Neuronal stem cell (in vitro differentiated cells): ENCODE data around the gene FMN1.

ENCODE experiments used
- DNase-seq: peaks from one replicate; pipeline ENCODE4 v3.0.0-alpha.2; 2013; ENCODE audit warnings: low spot score
- H2AFZ ChIP-seq: one replicate; pipeline ENCODE4 v1.6.1; 2013; ENCODE audit warnings: mild to moderate bottlenecking, low read length, inconsistent platforms
- H2AK5ac ChIP-seq: 2 replicates; pipeline ENCODE4 v1.6.1; 2013; ENCODE audit warnings: low read depth, mild to moderate bottlenecking, inconsistent platforms, low read length, moderate library complexity, mixed read lengths
- H2BK120ac ChIP-seq: 2 replicates; pipeline ENCODE4 v1.6.1; 2013; ENCODE audit warnings: low read depth, mild to moderate bottlenecking, inconsistent platforms, low read length, moderate library complexity, mixed read lengths
- H2BK12ac ChIP-seq: one replicate; pipeline ENCODE4 v1.6.1; 2013; ENCODE audit warnings: low read length, inconsistent platforms
- H2BK15ac ChIP-seq: 2 replicates; pipeline ENCODE4 v1.6.1; 2013; ENCODE audit warnings: mild to moderate bottlenecking, low read length, inconsistent platforms, mixed read lengths
- H2BK5ac ChIP-seq: one replicate; pipeline ENCODE4 v1.6.1; 2013; ENCODE audit warnings: inconsistent platforms, mild to moderate bottlenecking, low read length, moderate library complexity
- H3K14ac ChIP-seq: one replicate; pipeline ENCODE4 v1.6.1; 2013; ENCODE audit warnings: low read length, inconsistent platforms
- H3K18ac ChIP-seq: 2 replicates; pipeline ENCODE4 v1.6.1; 2013; ENCODE audit warnings: low read length, inconsistent platforms
- H3K23ac ChIP-seq: 2 replicates; pipeline ENCODE4 v1.6.1; 2013; ENCODE audit warnings: low read depth, mild to moderate bottlenecking, mixed read lengths, low read length, inconsistent platforms; ENCODE audit not compliant: poor library complexity
- H3K27ac ChIP-seq: replicated peaks from 3 replicates; pipeline ENCODE4 v1.5.1; 2013; ENCODE audit warnings: low read length, inconsistent platforms
- H3K27me3 ChIP-seq, 3 experiments: 2 replicates each; pipeline ENCODE4 v1.6.1; 2013; ENCODE audit warnings: low read length in 3 of 3, mild to moderate bottlenecking in 2 of 3, inconsistent platforms in 1 of 3, low read depth in 1 of 3, mixed read lengths in 1 of 3, moderate library complexity in 1 of 3; ENCODE audit not compliant: control insufficient read depth in 3 of 3, insufficient read depth in 3 of 3
- H3K36me3 ChIP-seq, 2 donors: replicated peaks in 1 of 2; 2 replicates each; pipeline ENCODE4 v1.6.1; 2013; ENCODE audit warnings: low read length in 2 of 2; ENCODE audit not compliant: control insufficient read depth in 2 of 2, insufficient read depth in 2 of 2
- H3K4ac ChIP-seq: 2 replicates; pipeline ENCODE4 v1.6.1; 2013; ENCODE audit warnings: inconsistent platforms, mild to moderate bottlenecking, low read length, moderate library complexity
- H3K4me1 ChIP-seq, 2 donors: 1 replicate in 1 of 2; 2 replicates in 1 of 2; pipeline ENCODE4 v1.6.1; 2013; ENCODE audit warnings: low read length in 2 of 2, low read depth in 1 of 2; ENCODE audit not compliant: control insufficient read depth in 2 of 2, insufficient read depth in 1 of 2
- H3K4me2 ChIP-seq: one replicate; pipeline ENCODE4 v1.6.1; 2013; ENCODE audit warnings: mild to moderate bottlenecking, low read length, inconsistent platforms; ENCODE audit not compliant: insufficient read depth, poor library complexity, severe bottlenecking
- H3K4me3 ChIP-seq, 2 donors: 2 replicates each; pipeline ENCODE4 v1.5.1; 2013; ENCODE audit warnings: low read length in 2 of 2, mild to moderate bottlenecking in 2 of 2, inconsistent platforms in 1 of 2, moderate library complexity in 1 of 2
- H3K79me1 ChIP-seq: one replicate; pipeline ENCODE4 v1.6.1; 2013; ENCODE audit warnings: low read depth, mild to moderate bottlenecking, inconsistent platforms, low read length, moderate library complexity
- H3K9ac ChIP-seq: one replicate; pipeline ENCODE4 v1.6.1; 2013; ENCODE audit warnings: mild to moderate bottlenecking, low read depth, low read length, inconsistent platforms; ENCODE audit not compliant: poor library complexity
- H3K9me3 ChIP-seq, 2 donors: replicated peaks in 1 of 2; 2 replicates each; pipeline versions ENCODE3 to v1.6.1; 2013; ENCODE audit warnings: low read length in 2 of 2, mild to moderate bottlenecking in 2 of 2, inconsistent platforms in 1 of 2, low read depth in 1 of 2, mixed read lengths in 1 of 2, moderate library complexity in 1 of 2; ENCODE audit not compliant: control insufficient read depth in 2 of 2, insufficient read depth in 1 of 2
- H4K8ac ChIP-seq: one replicate; pipeline ENCODE4 v1.6.1; 2013; ENCODE audit warnings: low read depth, mild to moderate bottlenecking, inconsistent platforms, low read length, moderate library complexity
- H4K91ac ChIP-seq: one replicate; pipeline ENCODE4 v1.6.1; 2013; ENCODE audit warnings: low read length, low read depth, mild to moderate bottlenecking, inconsistent platforms; ENCODE audit not compliant: poor library complexity
- WGBS, 2 donors: extraction: QIAGEN DNeasy Blood & Tissue Kit; methylation state at CpG; one replicate each; pipeline ENCODE4 v1.1.7; 2013; ENCODE audit warnings: missing lambda C conversion rate in 2 of 2, mixed read lengths in 1 of 2; ENCODE audit not compliant: insufficient read length in 2 of 2, insufficient replicate concordance in 1 of 2; ENCODE audit errors: extremely low coverage in 2 of 2; 5-methylcytosine and 5-hydroxymethylcytosine counted together

FMN1 gene

GRCh38 chr15:32826685-32827084, 367.8 kb downstream of the FMN1 start:
- H4K91ac ChIP-seq = no peak overlapping the region
- H3K14ac ChIP-seq = no peak overlapping the region
- H3K18ac ChIP-seq = no peak overlapping the region
- no peak overlapping the region for H3K4ac ChIP-seq
- H2BK12ac ChIP-seq = no peak overlapping the region
- no peak overlapping the region for H2BK5ac ChIP-seq
- no peak overlapping the region for H3K23ac ChIP-seq
- H2AFZ ChIP-seq = no peak overlapping the region
- H3K4me2 ChIP-seq = no peak overlapping the region
- no peaks in the 10 kb centered on the region for H3K36me3 ChIP-seq
- no peak overlapping the region for H2AK5ac ChIP-seq
- no peaks in the 10 kb centered on the region for H3K27me3 ChIP-seq
- no peak overlapping the region for H3K27ac ChIP-seq
- no peak overlapping the region for H2BK15ac ChIP-seq
- H3K9ac ChIP-seq = no peak overlapping the region
- H2BK120ac ChIP-seq = no peak overlapping the region
- H3K4me3 ChIP-seq = no peak overlapping the region
- WGBS, 2 donors = no CpG with 5 or more reads among the region's 5 CpGs
- no peaks in the 10 kb centered on the region for H3K9me3 ChIP-seq
- DNase-seq = no peak
- no peaks in the 10 kb centered on the region for H3K79me1 ChIP-seq
- H4K8ac ChIP-seq = no peak overlapping the region
- peaks cover 0 to 5% of the 10 kb centered on the region in 2 donors for H3K4me1 ChIP-seq

- Histone ChIP-seq H2BK12ac (no peak overlapping the region), H3K27ac (no peak overlapping the region), H3K9ac (no peak overlapping the region), H2AK5ac (no peak overlapping the region), H2BK120ac (no peak overlapping the region), H3K18ac (no peak overlapping the region), H2BK5ac (no peak overlapping the region), H3K4me2 (no peak overlapping the region), H3K4ac (no peak overlapping the region), H3K4me3 (no peak overlapping the region), H3K14ac (no peak overlapping the region), H2AFZ (no peak overlapping the region), H3K4me1 (peaks cover 0 to 2% of the 10 kb centered on the region in 2 donors), H3K27me3 (no peaks in the 10 kb centered on the region), H3K9me3 (no peaks in the 10 kb centered on the region), H3K23ac (no peak overlapping the region), H4K8ac (no peak overlapping the region), H3K79me1 (no peaks in the 10 kb centered on the region), H4K91ac (no peak overlapping the region), H2BK15ac (no peak overlapping the region), H3K36me3 (no peaks in the 10 kb centered on the region)
- DNase-seq = no peak
- no CpG with 5 or more reads among the region's 4 CpGs for WGBS, 2 donors
These were observed 369.3 kb downstream of the FMN1 start for GRCh38 chr15:32825219-32825618.

- Histone ChIP-seq H2AFZ (no peak overlapping the region), H3K9ac (no peak overlapping the region), H2BK120ac (no peak overlapping the region), H3K4me3 (no peak overlapping the region), H3K14ac (no peak overlapping the region), H3K9me3 (no peaks in the 10 kb centered on the region), H3K27ac (no peak overlapping the region), H3K27me3 (no peaks in the 10 kb centered on the region), H4K8ac (no peak overlapping the region), H2AK5ac (no peak overlapping the region), H3K4me2 (no peak overlapping the region), H2BK12ac (no peak overlapping the region), H4K91ac (no peak overlapping the region), H2BK5ac (no peak overlapping the region), H3K4ac (no peak overlapping the region), H3K36me3 (no peaks in the 10 kb centered on the region), H3K79me1 (no peaks in the 10 kb centered on the region), H3K4me1 (peaks cover 0 to 2% of the 10 kb centered on the region in 2 donors), H3K18ac (no peak overlapping the region), H2BK15ac (no peak overlapping the region), H3K23ac (no peak overlapping the region)
- DNase-seq = no peak
- 100% methylated on average over 2 of the region's 5 CpGs; no CpG with 5 or more reads in 1 of the 2 donors for WGBS, 2 donors
These were observed 369.7 kb downstream of the FMN1 start for GRCh38 chr15:32824777-32825176.

GRCh38 chr15:32823750-32824149, 370.8 kb downstream of the FMN1 start:
- Histone ChIP-seq H2BK15ac (no peak overlapping the region), H3K4me1 (no peaks in the 10 kb centered on the region), H3K4me2 (no peak overlapping the region), H3K18ac (no peak overlapping the region), H2BK12ac (no peak overlapping the region), H2AFZ (no peak overlapping the region), H2AK5ac (no peak overlapping the region), H4K91ac (no peak overlapping the region), H4K8ac (no peak overlapping the region), H3K23ac (no peak overlapping the region), H2BK5ac (no peak overlapping the region), H3K27me3 (no peaks in the 10 kb centered on the region), H3K79me1 (no peaks in the 10 kb centered on the region), H3K9ac (no peak overlapping the region), H3K4ac (no peak overlapping the region), H2BK120ac (no peak overlapping the region), H3K27ac (no peak overlapping the region), H3K14ac (no peak overlapping the region), H3K9me3 (no peaks in the 10 kb centered on the region), H3K4me3 (no peak overlapping the region), H3K36me3 (no peaks in the 10 kb centered on the region)
- no CpG with 5 or more reads among the region's 4 CpGs for WGBS, 2 donors
- DNase-seq = no peak
